ENCODE results near the gene HENMT1.
"Not testable (repeated sequence)": the region's sequence is repeated elsewhere in the genome, so short reads cannot be mapped to it uniquely, and the experiment has no call there.

The HENMT1 gene

GRCh38 chr1:108640863-108641262 lies 20.0 kb downstream of the HENMT1 start:
- H3K27me3 ChIP-seq (ENCODE audit: control insufficient read depth, insufficient read depth, low read length); H3K4me1 ChIP-seq (ENCODE audit: control insufficient read depth, insufficient read depth, low read length); H3K9ac ChIP-seq (ENCODE audit: low read length); H3K4me3 ChIP-seq (ENCODE audit: low read length); H3K27ac ChIP-seq (ENCODE audit: low read depth, low read length); H3K36me3 ChIP-seq (ENCODE audit: control insufficient read depth, insufficient read depth, low read length): not testable (repeated sequence)

DNA sequence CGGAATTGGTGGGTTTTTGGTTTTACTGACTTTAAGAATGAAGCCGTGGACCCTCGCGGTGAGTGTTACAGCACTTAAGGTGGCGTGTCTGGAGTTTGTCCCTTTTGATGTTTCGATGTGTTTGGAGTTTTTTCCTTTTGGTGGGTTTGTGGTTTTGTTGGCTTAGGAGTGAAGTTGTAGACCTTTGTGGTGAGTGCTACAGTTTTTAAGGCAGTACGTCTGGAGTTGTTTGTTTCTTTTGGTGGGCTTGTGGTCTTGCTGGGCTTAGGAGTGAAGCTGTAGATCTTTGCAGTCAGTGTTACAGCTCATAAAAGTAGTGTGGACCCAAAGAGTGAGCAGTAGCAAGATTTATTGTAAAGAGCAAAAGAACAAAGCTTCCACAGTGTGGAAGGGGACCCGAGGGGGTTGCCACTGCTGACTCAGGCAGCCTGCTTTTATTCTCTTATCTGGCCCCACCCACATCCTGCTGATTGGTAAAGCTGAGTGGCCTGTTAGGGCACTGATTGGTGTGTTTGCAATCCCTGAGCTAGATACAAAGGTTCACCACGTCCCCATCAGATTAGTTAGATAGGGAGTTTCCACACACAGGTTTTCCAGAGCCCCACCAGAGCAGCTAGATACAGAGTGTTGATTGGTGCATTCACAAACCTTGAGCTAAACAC lies 20.9 kb downstream of the HENMT1 start:
- Histone ChIP-seq H3K9ac (ENCODE audit: low read length) (no peak overlapping the region), H3K27ac (ENCODE audit: low read depth, low read length) (no peak overlapping the region), H3K4me3 (ENCODE audit: low read length) (no peak overlapping the region)

DNA sequence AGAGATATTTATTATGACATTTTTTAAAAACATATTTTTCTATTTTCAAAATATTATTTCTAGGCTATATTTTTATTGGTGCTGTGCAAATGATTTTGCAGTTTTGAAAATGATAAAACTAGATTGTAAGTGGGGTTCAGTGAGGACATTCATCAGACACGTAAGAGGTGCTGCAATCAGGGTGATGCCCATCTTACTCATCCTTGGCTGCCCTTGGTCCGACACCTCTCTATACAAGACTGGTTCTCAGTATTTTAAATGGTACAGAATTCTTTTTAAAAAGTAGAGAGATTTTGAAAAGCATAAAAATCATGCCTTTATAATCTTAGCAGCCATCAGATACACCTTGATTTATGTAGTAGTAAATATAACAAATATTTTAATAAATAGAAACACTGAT lies 24.0 kb downstream of the HENMT1 start:
- H3K4me1 ChIP-seq (ENCODE audit: control insufficient read depth, insufficient read depth, low read length): no peaks in the 10 kb centered on the region
- no peak overlapping the region for H3K9ac ChIP-seq (ENCODE audit: low read length)
- H3K27ac ChIP-seq (ENCODE audit: low read depth, low read length): no peak overlapping the region
- no peak overlapping the region for H3K4me3 ChIP-seq (ENCODE audit: low read length)
- H3K27me3 ChIP-seq (ENCODE audit: control insufficient read depth, insufficient read depth, low read length): no peaks in the 10 kb centered on the region
- peaks cover 7% of the 10 kb centered on the region for H3K36me3 ChIP-seq (ENCODE audit: control insufficient read depth, insufficient read depth, low read length)

More for the DNA sequence above, 20.9 kb downstream of the HENMT1 start:
- Histone ChIP-seq H3K4me1 (ENCODE audit: control insufficient read depth, insufficient read depth, low read length) (no peaks in the 10 kb centered on the region), H3K27me3 (ENCODE audit: control insufficient read depth, insufficient read depth, low read length) (no peaks in the 10 kb centered on the region), H3K36me3 (ENCODE audit: control insufficient read depth, insufficient read depth, low read length) (peaks cover 2% of the 10 kb centered on the region)

GRCh38 chr1:108634521-108634920 lies 26.4 kb downstream of the HENMT1 start:
- H3K27me3 ChIP-seq (ENCODE audit: control insufficient read depth, insufficient read depth, low read length): no peaks in the 10 kb centered on the region
- no peak overlapping the region for H3K27ac ChIP-seq (ENCODE audit: low read depth, low read length)
- peaks cover 7% of the 10 kb centered on the region for H3K36me3 ChIP-seq (ENCODE audit: control insufficient read depth, insufficient read depth, low read length)
- no peak overlapping the region for H3K4me3 ChIP-seq (ENCODE audit: low read length)
- H3K9ac ChIP-seq (ENCODE audit: low read length): no peak overlapping the region
- H3K4me1 ChIP-seq (ENCODE audit: control insufficient read depth, insufficient read depth, low read length): no peaks in the 10 kb centered on the region

GRCh38 chr1:108628665-108629064 lies 32.2 kb downstream of the HENMT1 start:
- H3K36me3 ChIP-seq (ENCODE audit: control insufficient read depth, insufficient read depth, low read length): no peaks in the 10 kb centered on the region

GRCh38 chr1:108627951-108628350 lies 32.9 kb downstream of the HENMT1 start:
- Histone ChIP-seq H3K4me1 (ENCODE audit: control insufficient read depth, insufficient read depth, low read length) (peaks cover 2% of the 10 kb centered on the region), H3K4me3 (ENCODE audit: low read length) (no peak overlapping the region), H3K9ac (ENCODE audit: low read length) (no peak overlapping the region), H3K27ac (ENCODE audit: low read depth, low read length) (no peak overlapping the region), H3K27me3 (ENCODE audit: control insufficient read depth, insufficient read depth, low read length) (no peaks in the 10 kb centered on the region), H3K36me3 (ENCODE audit: control insufficient read depth, insufficient read depth, low read length) (no peaks in the 10 kb centered on the region)

More at GRCh38 chr1:108628665-108629064, 32.2 kb downstream of the HENMT1 start:
- Histone ChIP-seq H3K27me3 (ENCODE audit: control insufficient read depth, insufficient read depth, low read length) (no peaks in the 10 kb centered on the region), H3K9ac (ENCODE audit: low read length) (no peak overlapping the region), H3K4me3 (ENCODE audit: low read length) (no peak overlapping the region), H3K27ac (ENCODE audit: low read depth, low read length) (no peak overlapping the region), H3K4me1 (ENCODE audit: control insufficient read depth, insufficient read depth, low read length) (peaks cover 2% of the 10 kb centered on the region)

DNA sequence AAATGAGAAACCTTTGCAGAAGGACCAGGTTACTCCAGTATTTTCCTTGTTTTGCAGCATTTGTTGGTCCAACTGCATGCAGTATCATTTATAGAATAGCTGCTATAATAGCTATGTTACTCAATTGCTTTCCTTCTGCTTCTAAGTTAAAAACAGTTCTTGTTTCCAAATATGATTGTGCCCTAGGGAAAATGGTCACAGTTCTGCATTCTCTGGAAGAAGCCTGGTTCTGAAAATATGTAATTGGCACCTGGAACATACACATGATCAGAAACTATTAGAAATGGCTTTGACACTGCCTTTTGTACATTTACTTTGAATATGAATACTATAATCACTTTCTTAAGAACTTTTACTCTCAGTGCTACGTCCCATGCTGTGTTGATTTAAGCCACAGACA lies 33.6 kb downstream of the HENMT1 start:
- Histone ChIP-seq H3K4me3 (ENCODE audit: low read length) (no peak overlapping the region), H3K4me1 (ENCODE audit: control insufficient read depth, insufficient read depth, low read length) (peaks cover 2% of the 10 kb centered on the region), H3K9ac (ENCODE audit: low read length) (no peak overlapping the region), H3K27me3 (ENCODE audit: control insufficient read depth, insufficient read depth, low read length) (no peaks in the 10 kb centered on the region), H3K36me3 (ENCODE audit: control insufficient read depth, insufficient read depth, low read length) (no peaks in the 10 kb centered on the region), H3K27ac (ENCODE audit: low read depth, low read length) (no peak overlapping the region)

DNA sequence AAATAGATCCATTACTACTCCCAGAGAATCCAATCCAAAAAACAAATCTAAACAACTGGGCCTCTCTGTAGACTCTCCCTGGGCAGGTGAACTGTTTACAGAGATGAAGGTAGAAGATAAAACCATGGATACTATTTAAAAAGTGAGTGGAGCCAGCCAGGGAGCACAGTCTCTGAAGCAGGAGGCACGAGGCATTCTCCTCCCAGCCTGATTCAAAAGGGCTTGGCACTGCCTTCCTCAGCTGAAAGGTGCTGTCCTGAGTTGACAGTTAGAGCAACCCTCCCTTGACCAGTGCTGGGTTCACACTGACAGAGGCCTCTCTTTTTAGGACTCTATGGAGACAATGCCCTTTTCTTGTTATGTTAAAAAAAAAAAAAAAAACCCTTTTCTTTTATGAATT lies 36.8 kb downstream of the HENMT1 start:
- Histone ChIP-seq H3K9ac (ENCODE audit: low read length) (no peak overlapping the region), H3K27me3 (ENCODE audit: control insufficient read depth, insufficient read depth, low read length) (no peaks in the 10 kb centered on the region), H3K36me3 (ENCODE audit: control insufficient read depth, insufficient read depth, low read length) (no peaks in the 10 kb centered on the region), H3K4me1 (ENCODE audit: control insufficient read depth, insufficient read depth, low read length) (peaks cover 2% of the 10 kb centered on the region), H3K4me3 (ENCODE audit: low read length) (no peak overlapping the region), H3K27ac (ENCODE audit: low read depth, low read length) (no peak overlapping the region)

DNA sequence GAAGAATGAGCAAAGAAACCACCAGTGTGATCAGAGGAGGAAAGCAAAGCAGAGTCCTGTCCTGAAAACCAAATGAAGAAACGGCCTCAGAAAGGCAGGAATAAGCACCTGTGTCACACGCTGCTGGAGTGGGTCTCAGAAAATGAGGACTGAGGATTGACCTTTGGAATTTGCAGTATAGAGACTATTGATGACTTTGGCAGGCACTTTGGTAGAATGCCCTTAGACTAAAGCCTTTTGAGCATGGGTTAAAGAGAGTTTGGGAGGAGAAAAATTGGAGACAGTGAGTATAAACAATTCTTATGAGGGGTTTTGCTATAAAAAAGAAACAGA lies 43.2 kb downstream of the HENMT1 start:
- Histone ChIP-seq H3K4me3 (ENCODE audit: low read length) (no peak overlapping the region), H3K27me3 (ENCODE audit: control insufficient read depth, insufficient read depth, low read length) (no peaks in the 10 kb centered on the region), H3K27ac (ENCODE audit: low read depth, low read length) (no peak overlapping the region), H3K4me1 (ENCODE audit: control insufficient read depth, insufficient read depth, low read length) (no peaks in the 10 kb centered on the region), H3K36me3 (ENCODE audit: control insufficient read depth, insufficient read depth, low read length) (no peaks in the 10 kb centered on the region), H3K9ac (ENCODE audit: low read length) (no peak overlapping the region)

GRCh38 chr1:108617008-108617723 lies 43.7 kb downstream of the HENMT1 start:
- Histone ChIP-seq H3K4me3 (ENCODE audit: low read length) (no peak overlapping the region), H3K36me3 (ENCODE audit: control insufficient read depth, insufficient read depth, low read length) (no peaks in the 10 kb centered on the region), H3K9ac (ENCODE audit: low read length) (no peak overlapping the region), H3K27ac (ENCODE audit: low read depth, low read length) (no peak overlapping the region), H3K27me3 (ENCODE audit: control insufficient read depth, insufficient read depth, low read length) (no peaks in the 10 kb centered on the region), H3K4me1 (ENCODE audit: control insufficient read depth, insufficient read depth, low read length) (no peaks in the 10 kb centered on the region)

DNA sequence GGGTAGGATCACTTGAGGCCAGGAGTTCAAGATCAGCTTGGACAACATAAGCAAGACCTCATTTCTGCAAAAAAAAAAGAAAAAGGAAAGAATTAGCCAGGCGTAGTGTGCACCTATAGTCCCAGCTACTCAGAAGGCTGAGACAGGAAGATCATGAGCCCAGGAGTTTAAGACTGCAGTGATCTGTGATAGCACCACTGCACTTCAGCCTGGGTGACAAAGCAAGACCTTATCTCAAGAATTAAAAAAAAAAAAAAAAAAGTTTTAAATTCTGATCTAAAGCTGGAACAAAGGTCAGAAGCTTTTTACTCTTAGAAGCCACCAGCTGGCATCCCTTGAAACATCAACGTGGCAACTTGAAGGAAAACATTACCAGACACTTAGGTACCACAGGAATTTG lies 45.3 kb downstream of the HENMT1 start:
- H3K27me3 ChIP-seq (ENCODE audit: control insufficient read depth, insufficient read depth, low read length): no peaks in the 10 kb centered on the region
- H3K27ac ChIP-seq (ENCODE audit: low read depth, low read length): no peak overlapping the region
- H3K36me3 ChIP-seq (ENCODE audit: control insufficient read depth, insufficient read depth, low read length): no peaks in the 10 kb centered on the region
- no peak overlapping the region for H3K4me3 ChIP-seq (ENCODE audit: low read length)
- no peaks in the 10 kb centered on the region for H3K4me1 ChIP-seq (ENCODE audit: control insufficient read depth, insufficient read depth, low read length)
- H3K9ac ChIP-seq (ENCODE audit: low read length): no peak overlapping the region

- H3K27ac ChIP-seq (ENCODE audit: low read depth, low read length): no peak overlapping the region
- peaks cover 3% of the 10 kb centered on the region for H3K4me1 ChIP-seq (ENCODE audit: control insufficient read depth, insufficient read depth, low read length)
- no peak overlapping the region for H3K9ac ChIP-seq (ENCODE audit: low read length)
- no peaks in the 10 kb centered on the region for H3K27me3 ChIP-seq (ENCODE audit: control insufficient read depth, insufficient read depth, low read length)
- no peak overlapping the region for H3K4me3 ChIP-seq (ENCODE audit: low read length)
- H3K36me3 ChIP-seq (ENCODE audit: control insufficient read depth, insufficient read depth, low read length): no peaks in the 10 kb centered on the region
Observed at GRCh38 chr1:108612496-108612895, 48.4 kb downstream of the HENMT1 start.

- no peak overlapping the region for H3K4me3 ChIP-seq (ENCODE audit: low read length)
- H3K27ac ChIP-seq (ENCODE audit: low read depth, low read length): no peak overlapping the region
- H3K4me1 ChIP-seq (ENCODE audit: control insufficient read depth, insufficient read depth, low read length): peaks cover 3% of the 10 kb centered on the region
- H3K27me3 ChIP-seq (ENCODE audit: control insufficient read depth, insufficient read depth, low read length): no peaks in the 10 kb centered on the region
- no peaks in the 10 kb centered on the region for H3K36me3 ChIP-seq (ENCODE audit: control insufficient read depth, insufficient read depth, low read length)
- H3K9ac ChIP-seq (ENCODE audit: low read length): no peak overlapping the region
Observed at GRCh38 chr1:108611984-108612383, 48.9 kb downstream of the HENMT1 start.
